BLaER1 (cell line): ENCODE data around the gene FMN2.

Experiments used
- H3K27ac ChIP-seq: shearing (Covaris generic); formaldehyde crosslinking; 2 replicates; pipeline ENCODE4 v1.8.1; 2022
- H3K27me3 ChIP-seq: shearing (Covaris generic); formaldehyde crosslinking; 2 replicates; pipeline ENCODE4 v1.8.1; 2022
- H3K36me3 ChIP-seq: shearing (Covaris generic); formaldehyde crosslinking; 2 replicates; pipeline ENCODE4 v1.8.1; 2022
- H3K4me1 ChIP-seq: shearing (Covaris generic); formaldehyde crosslinking; 2 replicates; pipeline ENCODE4 v1.8.1; 2022
- H3K4me2 ChIP-seq: shearing (Covaris generic); formaldehyde crosslinking; 2 replicates; pipeline ENCODE4 v1.8.1; 2022
- H3K4me3 ChIP-seq: shearing (Covaris generic); formaldehyde crosslinking; 2 replicates; pipeline ENCODE4 v1.8.1; 2022
- H3K9ac ChIP-seq: shearing (Covaris generic); formaldehyde crosslinking; 2 replicates; pipeline ENCODE4 v1.8.1; 2022
- H3K9me3 ChIP-seq: shearing (Covaris generic); formaldehyde crosslinking; 2 replicates; pipeline ENCODE4 v1.8.1; 2022
- H4K20me1 ChIP-seq: shearing (Covaris generic); formaldehyde crosslinking; 2 replicates; pipeline ENCODE4 v1.8.1; 2022
- Cebpa-rat ChIP-seq: shearing (Covaris generic); IDR thresholded peaks from 2 replicates; pipeline ENCODE4 v1.8.1; 2022

FMN2 gene

GRCh38 chr1:240210026-240210425 is 118.3 kb downstream of the FMN2 start:
- Histone ChIP-seq H3K4me1 (no peaks in the 10 kb centered on the region), H3K4me2 (no peak overlapping the region), H3K27ac (no peak overlapping the region), H4K20me1 (no peaks in the 10 kb centered on the region), H3K9me3 (peaks cover 8% of the 10 kb centered on the region; the same call in 1 of the 2 replicates), H3K4me3 (no peak overlapping the region), H3K36me3 (no peaks in the 10 kb centered on the region), H3K27me3 (no peaks in the 10 kb centered on the region), H3K9ac (no peak overlapping the region)
- no peak for TF ChIP-seq Cebpa-rat

GRCh38 chr1:240212556-240212955 is 120.9 kb downstream of the FMN2 start:
- no peaks in the 10 kb centered on the region for H4K20me1 ChIP-seq
- H3K4me1 ChIP-seq: no peaks in the 10 kb centered on the region
- H3K9ac ChIP-seq: no peak overlapping the region
- H3K4me3 ChIP-seq: no peak overlapping the region
- H3K36me3 ChIP-seq: no peaks in the 10 kb centered on the region
- H3K27me3 ChIP-seq: no peaks in the 10 kb centered on the region
- H3K27ac ChIP-seq: no peak overlapping the region
- no peaks in the 10 kb centered on the region for H3K9me3 ChIP-seq
- no peak for TF ChIP-seq Cebpa-rat
- no peak overlapping the region for H3K4me2 ChIP-seq

- TF ChIP-seq Cebpa-rat: no peak
- no peak overlapping the region for H3K4me2 ChIP-seq
Observed at GRCh38 chr1:240217403-240217802, 125.7 kb downstream of the FMN2 start.

GRCh38 chr1:240219104-240219503 is 127.4 kb downstream of the FMN2 start:
- Histone ChIP-seq H3K4me3 (no peak overlapping the region), H3K4me2 (no peak overlapping the region), H3K27ac (no peak overlapping the region), H3K4me1 (no peaks in the 10 kb centered on the region), H3K27me3 (no peaks in the 10 kb centered on the region), H3K9ac (no peak overlapping the region), H3K36me3 (no peaks in the 10 kb centered on the region), H4K20me1 (no peaks in the 10 kb centered on the region), H3K9me3 (no peaks in the 10 kb centered on the region; the same call in 1 of the 2 replicates)
- TF ChIP-seq Cebpa-rat: no peak

More at GRCh38 chr1:240217403-240217802, 125.7 kb downstream of the FMN2 start:
- no peaks in the 10 kb centered on the region for H3K9me3 ChIP-seq
- H3K27ac ChIP-seq: no peak overlapping the region
- H3K4me1 ChIP-seq: no peaks in the 10 kb centered on the region
- H3K27me3 ChIP-seq: no peaks in the 10 kb centered on the region
- H4K20me1 ChIP-seq: no peaks in the 10 kb centered on the region
- no peak overlapping the region for H3K4me3 ChIP-seq
- no peaks in the 10 kb centered on the region for H3K36me3 ChIP-seq
- no peak overlapping the region for H3K9ac ChIP-seq

GRCh38 chr1:240226102-240226501 is 134.4 kb downstream of the FMN2 start:
- Histone ChIP-seq H3K27me3 (no peaks in the 10 kb centered on the region), H3K4me2 (no peak overlapping the region), H3K4me1 (no peaks in the 10 kb centered on the region), H3K36me3 (no peaks in the 10 kb centered on the region), H3K27ac (no peak overlapping the region), H4K20me1 (no peaks in the 10 kb centered on the region), H3K4me3 (no peak overlapping the region), H3K9me3 (peaks cover 25% of the 10 kb centered on the region), H3K9ac (no peak overlapping the region)
- no peak for TF ChIP-seq Cebpa-rat

- no peaks in the 10 kb centered on the region for H3K4me1 ChIP-seq
- no peaks in the 10 kb centered on the region for H4K20me1 ChIP-seq
- no peak overlapping the region for H3K9ac ChIP-seq
- H3K9me3 ChIP-seq: peaks cover 13% of the 10 kb centered on the region; the same call in 1 of the 2 replicates
- H3K27ac ChIP-seq: no peak overlapping the region
- H3K36me3 ChIP-seq: no peaks in the 10 kb centered on the region
- H3K4me3 ChIP-seq: no peak overlapping the region
- TF ChIP-seq Cebpa-rat: no peak
- H3K4me2 ChIP-seq: no peak overlapping the region
- H3K27me3 ChIP-seq: no peaks in the 10 kb centered on the region
Observed at GRCh38 chr1:240230816-240231215, 139.1 kb downstream of the FMN2 start.

GRCh38 chr1:240232530-240232929 is 140.8 kb downstream of the FMN2 start:
- H3K36me3 ChIP-seq: no peaks in the 10 kb centered on the region
- H3K9me3 ChIP-seq: no peaks in the 10 kb centered on the region
- no peaks in the 10 kb centered on the region for H3K4me1 ChIP-seq
- H3K4me2 ChIP-seq: no peak overlapping the region
- no peak overlapping the region for H3K27ac ChIP-seq
- no peak overlapping the region for H3K4me3 ChIP-seq
- no peak overlapping the region for H3K9ac ChIP-seq
- H3K27me3 ChIP-seq: no peaks in the 10 kb centered on the region
- TF ChIP-seq Cebpa-rat: no peak
- H4K20me1 ChIP-seq: no peaks in the 10 kb centered on the region

GRCh38 chr1:240234485-240235210 is 143.0 kb downstream of the FMN2 start:
- Histone ChIP-seq H3K9ac (no peak overlapping the region), H3K36me3 (no peaks in the 10 kb centered on the region), H3K27me3 (no peaks in the 10 kb centered on the region), H3K9me3 (no peaks in the 10 kb centered on the region), H4K20me1 (no peaks in the 10 kb centered on the region), H3K4me1 (no peaks in the 10 kb centered on the region), H3K4me2 (no peak overlapping the region), H3K27ac (no peak overlapping the region), H3K4me3 (no peak overlapping the region)
- TF ChIP-seq Cebpa-rat: no peak

GRCh38 chr1:240235521-240236288 is 144.0 kb downstream of the FMN2 start:
- H4K20me1 ChIP-seq: no peaks in the 10 kb centered on the region
- no peaks in the 10 kb centered on the region for H3K9me3 ChIP-seq
- H3K27ac ChIP-seq: no peak overlapping the region
- no peak overlapping the region for H3K4me2 ChIP-seq
- TF ChIP-seq Cebpa-rat: no peak
- H3K4me3 ChIP-seq: no peak overlapping the region
- H3K4me1 ChIP-seq: no peaks in the 10 kb centered on the region
- no peak overlapping the region for H3K9ac ChIP-seq
- no peaks in the 10 kb centered on the region for H3K27me3 ChIP-seq
- no peaks in the 10 kb centered on the region for H3K36me3 ChIP-seq

GRCh38 chr1:240237305-240237721 is 145.6 kb downstream of the FMN2 start:
- H4K20me1 ChIP-seq: no peaks in the 10 kb centered on the region
- no peaks in the 10 kb centered on the region for H3K9me3 ChIP-seq
- no peaks in the 10 kb centered on the region for H3K4me1 ChIP-seq
- no peak overlapping the region for H3K27ac ChIP-seq
- no peaks in the 10 kb centered on the region for H3K36me3 ChIP-seq
- TF ChIP-seq Cebpa-rat: no peak
- no peak overlapping the region for H3K4me2 ChIP-seq
- H3K27me3 ChIP-seq: no peaks in the 10 kb centered on the region
- no peak overlapping the region for H3K4me3 ChIP-seq
- no peak overlapping the region for H3K9ac ChIP-seq
